GM12878 (cell line): Measurements from ENCODE around the gene TMEM131L. TPM values are rescaled to one million over a fixed set of nuclear protein-coding genes. Genes with fewer than 3 reads are reported as not detected.

Experiments
- ATAC-seq: fragments of 200-7000 bp; cut with Tn5 transposase; 3 replicates; pipeline ENCODE4 v1.9.1; 2020; ENCODE audit warnings: mild to moderate bottlenecking, moderate library complexity
- BruUV-seq: library from RNA; stranded (reverse); fragments of 400-500 nt; replicated peaks from 2 replicates; lab custom pipeline; 2021; lab: Mats Ljungman, UMichigan
- CTCF ChIA-PET: fragments of 300-600 bp; sonication (Branson Sonifier 250); formaldehyde crosslinking; extraction: SDS; loops from one replicate; lab custom pipeline; 2021; ENCODE audit warnings: inconsistent platforms; lab: Yijun Ruan, JAX
- POLR2A ChIA-PET: fragments of 350-600 bp; formaldehyde crosslinking; extraction: SDS; loops from one replicate; lab custom pipeline; 2021; ENCODE audit warnings: inconsistent platforms; lab: Charles Lee
- RAD21 ChIA-PET: fragments of 300-600 bp; sonication (Branson Sonifier 250); formaldehyde crosslinking; loops from one replicate; lab custom pipeline; 2023; ENCODE audit warnings: antibody characterized with exemption; ENCODE audit not compliant: unreplicated experiment; lab: Charles Lee
- SMC1A ChIA-PET: fragments of 300-600 bp; sonication (Branson Sonifier 250); formaldehyde crosslinking; loops from one replicate; lab custom pipeline; 2023; ENCODE audit not compliant: unreplicated experiment, uncharacterized antibody; lab: Charles Lee
- DNase-seq: peaks from one replicate; pipeline ENCODE4 v3.0.0-alpha.2; 2011; ENCODE audit warnings: low read depth, low spot score
- FAIRE-seq: peaks from 3 replicates; lab custom pipeline; 2011; peaks lifted over from hg19 to GRCh38; lab: Jason Lieb, UNC
- H2AFZ ChIP-seq: 2 replicates; pipeline ENCODE4 v1.6.0; 2011; ENCODE audit warnings: low read depth, low read length, control low read depth; ENCODE audit not compliant: control insufficient read depth
- H3K27ac ChIP-seq: 2 replicates; pipeline ENCODE4 v1.5.1; 2011; ENCODE audit warnings: control low read depth; ENCODE audit not compliant: control insufficient read depth, insufficient read depth
- H3K27me3 ChIP-seq, 2 experiments: replicated peaks in 1 of 2; 2 replicates each; pipeline versions ENCODE4 v1.6.0 to v1.6.1; 2011; ENCODE audit warnings: low read length in 1 of 2; ENCODE audit not compliant: control insufficient read depth in 2 of 2, insufficient read depth in 2 of 2
- H3K36me3 ChIP-seq, 2 experiments: 2 replicates each; pipeline ENCODE4 v1.5.1; 2011; ENCODE audit warnings: low read length in 1 of 2; ENCODE audit not compliant: control insufficient read depth in 2 of 2, insufficient read depth in 2 of 2
- H3K4me1 ChIP-seq: 2 replicates; pipeline ENCODE4 v1.6.1; 2011; ENCODE audit warnings: mild to moderate bottlenecking, low read length, moderate library complexity, mixed read lengths; ENCODE audit not compliant: control insufficient read depth, insufficient read depth
- H3K4me2 ChIP-seq: 2 replicates; pipeline ENCODE4 v1.6.0; 2011; ENCODE audit warnings: control low read depth; ENCODE audit not compliant: control insufficient read depth, insufficient read depth
- H3K4me3 ChIP-seq: fragments of 200-600 bp; sonication (generic); 2 replicates; pipeline ENCODE4 v1.5.1; 2016
- H3K79me2 ChIP-seq: 2 replicates; pipeline ENCODE4 v1.6.0; 2011; ENCODE audit warnings: low read length; ENCODE audit not compliant: control insufficient read depth, insufficient read depth
- H3K9ac ChIP-seq: 2 replicates; pipeline ENCODE4 v1.8.0; 2011; ENCODE audit warnings: low read length, control low read depth, mixed read lengths; ENCODE audit not compliant: control insufficient read depth, insufficient read depth
- H3K9me3 ChIP-seq: replicated peaks from 3 replicates; pipeline ENCODE4 v1.5.1; 2011; ENCODE audit warnings: mild to moderate bottlenecking, low read length; ENCODE audit not compliant: control insufficient read depth, insufficient read depth
- H4K20me1 ChIP-seq: 2 replicates; pipeline ENCODE4 v1.6.0; 2011; ENCODE audit not compliant: control insufficient read depth, insufficient read depth
- BHLHE40 ChIP-seq, 2 experiments: fragments of 450-650 bp in 1 of 2; IDR thresholded peaks; 2 replicates each; pipeline ENCODE4 v1.6.1; 2011 to 2017; ENCODE audit warnings: low read depth in 2 of 2, borderline replicate concordance in 1 of 2, improper control_type of control experiment in 1 of 2, low read length in 1 of 2, mild to moderate bottlenecking in 1 of 2
- NR2F1 ChIP-seq: fragments of 450-650 bp; conservative IDR thresholded peaks from 2 replicates; pipeline ENCODE4 v1.6.1; 2017; ENCODE audit warnings: mild to moderate bottlenecking
- RFX5 ChIP-seq: IDR thresholded peaks from 2 replicates; pipeline ENCODE4 v1.6.1; 2011; ENCODE audit warnings: low read depth, low read length, improper control_type of control experiment
- TARDBP ChIP-seq: IDR thresholded peaks from 2 replicates; pipeline ENCODE4 v1.6.1; 2016; ENCODE audit warnings: borderline replicate concordance
- ZBED1 ChIP-seq: IDR thresholded peaks from 2 replicates; pipeline ENCODE4 v1.6.1; 2016; ENCODE audit warnings: borderline replicate concordance
- ZNF274 ChIP-seq: IDR thresholded peaks from one replicate; pipeline ENCODE4 v1.8.0; 2011; ENCODE audit not compliant: insufficient read length, insufficient read depth
- WGBS: methylation state at CpG from one replicate; pipeline ENCODE4 v1.1.6; 2016; ENCODE audit warnings: low lambda C conversion rate; ENCODE audit not compliant: insufficient replicate concordance, insufficient coverage; ENCODE audit errors: missing lambda C conversion rate; 5-methylcytosine and 5-hydroxymethylcytosine counted together
- in situ Hi-C: fragments of 300-500 bp; cut with MboI; formaldehyde crosslinking; loops from 9 replicates; pipeline ENCODE4 v1.14.3; 2018; ENCODE audit warnings: mixed read lengths
- intact Hi-C: fragments of 100-400 bp; cut with micrococcal nuclease; formaldehyde crosslinking; loops from one replicate; pipeline ENCODE4 v1.14.2; 2022; ENCODE audit not compliant: unreplicated experiment
- polyA plus RNA-seq, 11 experiments: library from polyadenylated mRNA; depleted of rRNA in 4 of 11; unstranded in 6 of 11; stranded (reverse) in 5 of 11; fragments of >200 nt; fragmentation: Nextera tagmentation in 4 of 11; fragmentation: Illumina TruSeq in 1 of 11; extraction: Ambion mirVana in 4 of 11; extraction: Trizol in 1 of 11; gene quantifications; 1 replicate in 1 of 11; 2 replicates in 10 of 11; pipeline versions ENCODE4 v1.2.1 to v1.2.3, GENCODE V29; 2011 to 2016; ENCODE audit warnings: inconsistent platforms in 2 of 11, missing spikeins in 2 of 11, low read depth in 1 of 11
- total RNA-seq, 4 experiments: library from RNA; depleted of rRNA in 3 of 4; stranded (reverse); fragments of >200 nt in 3 of 4; fragmentation: Illumina TruSeq in 1 of 4; extraction: Trizol in 1 of 4; gene quantifications; 2 replicates each; pipeline versions ENCODE4 v1.2.1 to v1.2.3, GENCODE V29; 2013 to 2021
- TF ChIP-seq, protein P1 (sequence below): fragments of 150-350 bp; IDR thresholded peaks from 2 replicates; pipeline ENCODE4 v1.6.1; 2016; ENCODE audit warnings: low read depth, low read length
- TF ChIP-seq, protein P2 (sequence below): IDR thresholded peaks from 2 replicates; pipeline ENCODE4 v1.6.1; 2011; ENCODE audit warnings: borderline replicate concordance, low read depth, mild to moderate bottlenecking, moderate library complexity, mixed read lengths, low read length; ENCODE audit not compliant: insufficient read depth; ENCODE audit errors: extremely low read length

TMEM131L gene
- total and polyA plus RNA-seq, 10 of the 15 experiments (the other 5 are each of a cell fraction or from before 2014, with no cell fraction given) = 8.5 to 101 (median 74.4) TPM

DNA sequence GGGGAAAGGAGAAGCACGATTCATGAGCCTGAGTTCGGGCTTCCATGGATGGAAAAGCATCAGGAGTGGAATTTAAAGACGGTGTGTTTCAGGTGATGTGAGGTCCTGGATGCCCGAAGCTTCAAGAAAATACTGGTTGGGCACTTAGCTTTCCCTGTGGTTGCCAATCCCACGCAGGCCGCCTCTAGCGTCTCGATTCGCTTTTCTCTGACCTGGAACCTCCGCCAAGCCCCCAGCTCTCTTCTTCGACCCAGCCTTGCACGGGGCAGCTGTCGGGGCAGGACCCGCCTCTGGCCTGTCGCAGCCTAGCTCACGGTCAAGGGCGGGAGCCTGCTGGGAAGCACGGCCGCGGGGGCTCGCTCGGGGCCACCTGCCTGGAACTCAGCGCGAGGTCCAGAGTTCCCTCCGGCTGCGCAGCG lies 217.6 kb downstream of the TMEM131L start:
- Histone ChIP-seq H3K27ac (no peak overlapping the region), H3K36me3 (no peaks in the 10 kb centered on the region), H3K4me1 (peaks cover 6% of the 10 kb centered on the region; the same call in 1 of the 2 replicates), H2AFZ (peak overlapping the region; percentile 67), H3K4me2 (peak overlapping the region; percentile 79), H4K20me1 (no peaks in the 10 kb centered on the region; the same call in 1 of the 2 replicates), H3K9me3 (peaks cover 11% of the 10 kb centered on the region), H3K79me2 (no peaks in the 10 kb centered on the region), H3K27me3 (peaks cover 6 to 26% of the 10 kb centered on the region in 2 experiments), H3K9ac (no peak overlapping the region), H3K4me3 (peak overlapping the region; percentile 65; the same call in 1 of the 2 replicates)
- RAD21 ChIA-PET = no interaction called here
- BruUV-seq = no TSS peak
- CTCF ChIA-PET = no interaction called here
- intact Hi-C loops (no loop called here), in situ Hi-C loops (no loop called here)
- SMC1A ChIA-PET = interaction anchor here (1.3 kb wide), 1 partner anchor 338 kb away, joined by 4 read pairs; no protein-coding TSS in a partner anchor
- ATAC-seq = no peak
- no peak for DNase-seq
- peak in 1 of 2 experiments; percentile 97; a peak in 1 of 4 replicates for TF ChIP-seq BHLHE40 (IDR thresholded peaks at IDR 0.05; ENCODE audit: borderline replicate concordance in 1 of 2, low read depth in 2 of 2, low read length in 1 of 2)
- no peak for TF ChIP-seq ZNF274
- no peak for TF ChIP-seq RFX5
- no peak for TF ChIP-seq NR2F1
- no peak for TF ChIP-seq TARDBP
- no peak for TF ChIP-seq ZBED1
- TF ChIP-seq, protein P1, sequence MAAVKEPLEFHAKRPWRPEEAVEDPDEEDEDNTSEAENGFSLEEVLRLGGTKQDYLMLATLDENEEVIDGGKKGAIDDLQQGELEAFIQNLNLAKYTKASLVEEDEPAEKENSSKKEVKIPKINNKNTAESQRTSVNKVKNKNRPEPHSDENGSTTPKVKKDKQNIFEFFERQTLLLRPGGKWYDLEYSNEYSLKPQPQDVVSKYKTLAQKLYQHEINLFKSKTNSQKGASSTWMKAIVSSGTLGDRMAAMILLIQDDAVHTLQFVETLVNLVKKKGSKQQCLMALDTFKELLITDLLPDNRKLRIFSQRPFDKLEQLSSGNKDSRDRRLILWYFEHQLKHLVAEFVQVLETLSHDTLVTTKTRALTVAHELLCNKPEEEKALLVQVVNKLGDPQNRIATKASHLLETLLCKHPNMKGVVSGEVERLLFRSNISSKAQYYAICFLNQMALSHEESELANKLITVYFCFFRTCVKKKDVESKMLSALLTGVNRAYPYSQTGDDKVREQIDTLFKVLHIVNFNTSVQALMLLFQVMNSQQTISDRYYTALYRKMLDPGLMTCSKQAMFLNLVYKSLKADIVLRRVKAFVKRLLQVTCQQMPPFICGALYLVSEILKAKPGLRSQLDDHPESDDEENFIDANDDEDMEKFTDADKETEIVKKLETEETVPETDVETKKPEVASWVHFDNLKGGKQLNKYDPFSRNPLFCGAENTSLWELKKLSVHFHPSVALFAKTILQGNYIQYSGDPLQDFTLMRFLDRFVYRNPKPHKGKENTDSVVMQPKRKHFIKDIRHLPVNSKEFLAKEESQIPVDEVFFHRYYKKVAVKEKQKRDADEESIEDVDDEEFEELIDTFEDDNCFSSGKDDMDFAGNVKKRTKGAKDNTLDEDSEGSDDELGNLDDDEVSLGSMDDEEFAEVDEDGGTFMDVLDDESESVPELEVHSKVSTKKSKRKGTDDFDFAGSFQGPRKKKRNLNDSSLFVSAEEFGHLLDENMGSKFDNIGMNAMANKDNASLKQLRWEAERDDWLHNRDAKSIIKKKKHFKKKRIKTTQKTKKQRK = no peak
- TF ChIP-seq, protein P2, sequence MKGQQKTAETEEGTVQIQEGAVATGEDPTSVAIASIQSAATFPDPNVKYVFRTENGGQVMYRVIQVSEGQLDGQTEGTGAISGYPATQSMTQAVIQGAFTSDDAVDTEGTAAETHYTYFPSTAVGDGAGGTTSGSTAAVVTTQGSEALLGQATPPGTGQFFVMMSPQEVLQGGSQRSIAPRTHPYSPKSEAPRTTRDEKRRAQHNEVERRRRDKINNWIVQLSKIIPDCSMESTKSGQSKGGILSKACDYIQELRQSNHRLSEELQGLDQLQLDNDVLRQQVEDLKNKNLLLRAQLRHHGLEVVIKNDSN = peak; percentile 64
- WGBS = 24% methylated on average over 27 of the region's 27 CpGs
- FAIRE-seq = no peak
- POLR2A ChIA-PET = interaction anchor here (0.6 kb wide), 1 partner anchor 51 kb away, joined by 4 read pairs; no protein-coding TSS in a partner anchor
